Body of pancreas (tissue), 4 donors: Measurements from ENCODE around the gene ELF1. TPM values are rescaled to one million over a fixed set of nuclear protein-coding genes. Genes with fewer than 3 reads are reported as not detected.

Experiments
- ATAC-seq: fragments of 150-250 bp; one replicate; pipeline ENCODE4 v1.9.1; 2016
- DNase-seq, 4 donors: peaks; one replicate each; pipeline ENCODE4 v3.0.0-alpha.2; 2019
- H3K27ac ChIP-seq, 4 donors: fragments of 200-600 bp; sonication (generic); 1 replicate in 3 of 4; 2 replicates in 1 of 4; pipeline versions ENCODE4 v1.5.1 to v1.6.1; 2016 to 2019; ENCODE audit warnings: mild to moderate bottlenecking in 1 of 4, mixed read lengths in 1 of 4, moderate library complexity in 1 of 4
- H3K27me3 ChIP-seq, 2 donors: fragments of 200-600 bp; sonication (generic); one replicate each; pipeline ENCODE4 v1.6.0; 2016; ENCODE audit warnings: mild to moderate bottlenecking in 1 of 2
- H3K36me3 ChIP-seq, 2 donors: fragments of 200-600 bp; sonication (generic); replicated peaks in 1 of 2; 2 replicates each; pipeline ENCODE4 v1.5.1; 2016; ENCODE audit warnings: low read depth in 2 of 2; ENCODE audit not compliant: insufficient read depth in 1 of 2
- H3K4me1 ChIP-seq: fragments of 200-600 bp; sonication (generic); one replicate; pipeline ENCODE4 v1.6.0; 2016
- H3K4me3 ChIP-seq, 2 donors: fragments of 200-600 bp; sonication (generic); 1 replicate in 1 of 2; 2 replicates in 1 of 2; pipeline ENCODE4 v1.5.1; 2016 to 2019
- H3K9me3 ChIP-seq, 3 donors: fragments of 200-600 bp; sonication (generic); 1 replicate in 2 of 3; 2 replicates in 1 of 3; pipeline ENCODE4 v1.5.1; 2016
- POLR2A ChIP-seq, 3 donors: fragments of 450-650 bp; IDR thresholded peaks; one replicate each; pipeline ENCODE4 v1.6.1; 2016; ENCODE audit warnings: antibody characterized with exemption in 3 of 3, mild to moderate bottlenecking in 2 of 3
- WGBS, 2 donors: methylation state at CpG; one replicate each; pipeline ENCODE4 v1.1.5; 2017; 5-methylcytosine and 5-hydroxymethylcytosine counted together
- intact Hi-C: fragments of 100-400 bp; cut with DNase I; formaldehyde crosslinking; loops from one replicate; pipeline ENCODE4 v1.15.1; 2023
- total RNA-seq, 2 donors: library from RNA; depleted of rRNA; stranded (reverse); fragments of >200 nt; gene quantifications; one replicate each; pipeline ENCODE4 v1.1.0, GENCODE V29; 2016
- TF ChIP-seq, protein P1 (sequence below), 7 experiments: fragments of 450-650 bp in 4 of 7; fragments of 200-600 bp in 3 of 7; sonication (generic) in 3 of 7; IDR thresholded peaks; one replicate each; pipeline ENCODE4 v1.5.1; 2016 to 2019; ENCODE audit warnings: antibody characterized with exemption in 7 of 7

ELF1 gene
- total RNA-seq, 2 donors from 2014 or later: 40.5 to 61.7 TPM

DNA sequence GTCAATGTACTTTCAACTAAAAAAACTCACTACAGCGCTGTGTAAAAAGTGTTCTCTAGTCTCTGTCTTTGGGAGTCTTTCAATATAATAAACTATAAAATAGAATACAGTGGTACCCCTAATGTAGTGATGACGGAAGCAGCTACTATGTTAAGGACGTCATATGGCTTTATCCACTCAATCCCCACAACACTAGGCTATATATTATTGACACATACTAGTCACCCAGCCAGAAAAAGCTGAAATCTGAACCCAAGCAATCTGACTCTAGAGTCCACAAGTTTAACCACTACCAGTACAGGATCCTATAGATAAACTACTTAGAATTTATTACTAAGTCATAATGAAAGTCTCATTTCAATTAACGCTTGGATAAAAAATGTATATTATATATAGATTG lies 48.3 kb downstream of the ELF1 start:
- H3K9me3 ChIP-seq: no peaks in the 10 kb centered on the region
- 68 to 75% methylated on average over 4 of the region's 4 CpGs for WGBS, 2 donors
- ATAC-seq: no peak

GRCh38 chr13:40969169-40969901 lies 49.8 kb downstream of the ELF1 start:
- Histone ChIP-seq H3K36me3 (no peaks in the 10 kb centered on the region), H3K27ac (peak overlapping the region in 1 of 4 donors; percentile 25), H3K4me1 (peaks cover 80% of the 10 kb centered on the region), H3K27me3 (no peaks in the 10 kb centered on the region), H3K4me3 (no peak overlapping the region), H3K9me3 (no peaks in the 10 kb centered on the region)
- WGBS, 2 donors: 51 to 58% methylated on average over 4 of the region's 4 CpGs
- intact Hi-C loops: no loop called here
- ATAC-seq: no peak
- no peak for DNase-seq
- no peak for TF ChIP-seq POLR2A (IDR thresholded peaks at IDR 0.05)
- TF ChIP-seq, protein P1, sequence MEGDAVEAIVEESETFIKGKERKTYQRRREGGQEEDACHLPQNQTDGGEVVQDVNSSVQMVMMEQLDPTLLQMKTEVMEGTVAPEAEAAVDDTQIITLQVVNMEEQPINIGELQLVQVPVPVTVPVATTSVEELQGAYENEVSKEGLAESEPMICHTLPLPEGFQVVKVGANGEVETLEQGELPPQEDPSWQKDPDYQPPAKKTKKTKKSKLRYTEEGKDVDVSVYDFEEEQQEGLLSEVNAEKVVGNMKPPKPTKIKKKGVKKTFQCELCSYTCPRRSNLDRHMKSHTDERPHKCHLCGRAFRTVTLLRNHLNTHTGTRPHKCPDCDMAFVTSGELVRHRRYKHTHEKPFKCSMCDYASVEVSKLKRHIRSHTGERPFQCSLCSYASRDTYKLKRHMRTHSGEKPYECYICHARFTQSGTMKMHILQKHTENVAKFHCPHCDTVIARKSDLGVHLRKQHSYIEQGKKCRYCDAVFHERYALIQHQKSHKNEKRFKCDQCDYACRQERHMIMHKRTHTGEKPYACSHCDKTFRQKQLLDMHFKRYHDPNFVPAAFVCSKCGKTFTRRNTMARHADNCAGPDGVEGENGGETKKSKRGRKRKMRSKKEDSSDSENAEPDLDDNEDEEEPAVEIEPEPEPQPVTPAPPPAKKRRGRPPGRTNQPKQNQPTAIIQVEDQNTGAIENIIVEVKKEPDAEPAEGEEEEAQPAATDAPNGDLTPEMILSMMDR (IDR thresholded peaks at IDR 0.05): no peak

More for the DNA sequence above, 48.3 kb downstream of the ELF1 start:
- Histone ChIP-seq H3K4me3 (no peak overlapping the region), H3K4me1 (peaks cover 86% of the 10 kb centered on the region), H3K27ac (no peak overlapping the region), H3K27me3 (no peaks in the 10 kb centered on the region), H3K36me3 (no peaks in the 10 kb centered on the region)
- intact Hi-C loops: no loop called here
- TF ChIP-seq, protein P1 (IDR thresholded peaks at IDR 0.05): no peak
- TF ChIP-seq POLR2A (IDR thresholded peaks at IDR 0.05): no peak
- no peak for DNase-seq

DNA sequence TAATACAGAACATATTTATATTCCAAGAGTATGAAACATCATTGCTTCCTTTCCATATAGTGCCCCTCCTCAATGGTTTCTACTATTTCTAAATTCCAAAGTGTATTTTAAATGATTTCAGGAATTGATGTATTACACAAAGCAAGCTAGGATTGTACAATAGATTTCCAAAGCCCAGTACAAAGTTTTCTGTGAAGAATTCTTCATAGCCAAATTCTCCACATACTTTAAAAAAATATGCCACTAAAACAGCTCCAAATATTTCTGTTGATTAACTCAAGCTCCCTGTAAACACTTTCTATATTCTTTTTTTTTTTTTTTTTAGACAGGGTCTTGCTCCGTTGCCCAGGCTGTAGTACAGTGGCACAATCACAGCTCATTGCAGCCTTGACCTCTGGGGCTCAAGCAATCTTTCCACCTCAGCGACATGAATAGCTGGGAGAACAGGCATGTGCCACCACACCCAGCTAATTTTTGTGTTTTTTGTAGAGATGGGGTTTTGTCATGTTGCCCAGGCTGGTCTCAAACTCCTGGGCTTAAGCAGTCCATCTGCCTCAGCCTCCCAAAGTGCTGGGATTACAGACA lies 50.6 kb downstream of the ELF1 start:
- Histone ChIP-seq H3K36me3 (no peaks in the 10 kb centered on the region), H3K4me3 (no peak overlapping the region), H3K27ac (peak overlapping the region in 1 of 4 donors; percentile 25), H3K27me3 (no peaks in the 10 kb centered on the region), H3K4me1 (peaks cover 80% of the 10 kb centered on the region), H3K9me3 (no peaks in the 10 kb centered on the region)
- intact Hi-C loops: no loop called here
- DNase-seq: no peak
- TF ChIP-seq, protein P1 (IDR thresholded peaks at IDR 0.05): no peak
- no peak for TF ChIP-seq POLR2A (IDR thresholded peaks at IDR 0.05)
- no peak for ATAC-seq
- WGBS, 2 donors: 13 to 17% methylated on average over 2 of the region's 2 CpGs

- WGBS, 2 donors: 55 to 65% methylated on average over 3 of the region's 3 CpGs
- no peak for DNase-seq
- Histone ChIP-seq H3K4me3 (no peak overlapping the region), H3K9me3 (no peaks in the 10 kb centered on the region), H3K4me1 (peaks cover 77% of the 10 kb centered on the region), H3K27ac (peak overlapping the region in 1 of 4 donors; percentile 1), H3K27me3 (no peaks in the 10 kb centered on the region), H3K36me3 (no peaks in the 10 kb centered on the region)
- TF ChIP-seq, protein P1 (IDR thresholded peaks at IDR 0.05): no peak
- TF ChIP-seq POLR2A (IDR thresholded peaks at IDR 0.05): no peak
- ATAC-seq: no peak
- intact Hi-C loops: no loop called here
Observed at GRCh38 chr13:40966298-40966697, 52.8 kb downstream of the ELF1 start.
